OCI-LY7 (cell line): Measurements from ENCODE around the gene CEP152. TPM values are rescaled to one million over a fixed set of nuclear protein-coding genes. Genes with fewer than 3 reads are reported as not detected.

Experiments
- BruUV-seq: library from RNA; stranded (reverse); fragments of 400-500 nt; replicated peaks from 2 replicates; lab custom pipeline; 2021; lab: Mats Ljungman, UMichigan
- CTCF ChIA-PET: fragments of 300-600 bp; sonication (Branson Sonifier 250); formaldehyde crosslinking; loops from one replicate; lab custom pipeline; 2022; ENCODE audit warnings: antibody characterized with exemption; ENCODE audit not compliant: unreplicated experiment; lab: Charles Lee
- POLR2A ChIA-PET: fragments of 300-600 bp; sonication (Branson Sonifier 250); formaldehyde crosslinking; loops from one replicate; lab custom pipeline; 2022; ENCODE audit warnings: antibody characterized with exemption; lab: Charles Lee
- DNase-seq: peaks from one replicate; pipeline ENCODE4 v3.0.0-alpha.2; 2015; ENCODE audit warnings: low spot score
- H2AFZ ChIP-seq: fragments of 200-600 bp; sonication (generic), shearing (Covaris generic); 2 replicates; pipeline ENCODE4 v1.6.1; 2014; ENCODE audit warnings: mild to moderate bottlenecking, antibody characterized with exemption, low read length, moderate library complexity
- H3K27ac ChIP-seq: fragments of 200-600 bp; sonication (generic); 2 replicates; pipeline ENCODE4 v1.5.1; 2014; ENCODE audit warnings: mixed run types, low read depth, mild to moderate bottlenecking, moderate library complexity, low read length, inconsistent platforms; ENCODE audit not compliant: poor library complexity, severe bottlenecking
- H3K36me3 ChIP-seq: fragments of 200-600 bp; sonication (generic); 2 replicates; pipeline ENCODE4 v1.6.1; 2014; ENCODE audit warnings: mild to moderate bottlenecking, antibody characterized with exemption, low read length, moderate library complexity, mixed read lengths; ENCODE audit not compliant: insufficient read depth
- H3K4me1 ChIP-seq: fragments of 200-600 bp; sonication (generic); 2 replicates; pipeline ENCODE4 v1.5.1; 2014; ENCODE audit warnings: mild to moderate bottlenecking, low read length; ENCODE audit not compliant: insufficient read depth, poor library complexity, severe bottlenecking
- H3K4me2 ChIP-seq: fragments of 200-600 bp; sonication (generic); 2 replicates; pipeline ENCODE4 v1.6.1; 2014; ENCODE audit warnings: mild to moderate bottlenecking, low read length
- H3K4me3 ChIP-seq: fragments of 200-600 bp; sonication (generic); 2 replicates; pipeline ENCODE4 v1.5.1; 2014; ENCODE audit warnings: mild to moderate bottlenecking, low read depth, low read length; ENCODE audit not compliant: poor library complexity, severe bottlenecking
- H3K79me2 ChIP-seq: fragments of 200-600 bp; sonication (generic); 2 replicates; pipeline ENCODE4 v1.6.1; 2016; ENCODE audit warnings: low read depth, mild to moderate bottlenecking, low read length, moderate library complexity, mixed read lengths; ENCODE audit not compliant: insufficient read depth
- H3K9me2 ChIP-seq: fragments of 200-600 bp; sonication (generic); 2 replicates; pipeline ENCODE4 v1.6.1; 2016; ENCODE audit warnings: mild to moderate bottlenecking, low read length, mixed read lengths; ENCODE audit not compliant: insufficient read depth
- H3K9me3 ChIP-seq: fragments of 200-600 bp; sonication (generic); 2 replicates; pipeline ENCODE4 v1.6.1; 2014; ENCODE audit warnings: mild to moderate bottlenecking, mixed run types, low read length, mixed read lengths
- H4K20me1 ChIP-seq: fragments of 200-600 bp; sonication (generic); 2 replicates; pipeline ENCODE4 v1.6.1; 2014; ENCODE audit warnings: mild to moderate bottlenecking, antibody characterized with exemption, low read length, moderate library complexity, mixed read lengths; ENCODE audit not compliant: insufficient read depth
- EZH2phosphoT487 ChIP-seq: fragments of 200-600 bp; sonication (generic); IDR thresholded peaks from 2 replicates; pipeline ENCODE4 v1.6.1; 2018; ENCODE audit warnings: low read depth, borderline replicate concordance, mild to moderate bottlenecking, mixed run types, antibody characterized with exemption, low read length, moderate library complexity, mixed read lengths
- intact Hi-C: fragments of 100-400 bp; cut with micrococcal nuclease; formaldehyde crosslinking; loops from one replicate; pipeline ENCODE4 v1.10.0; 2022; ENCODE audit not compliant: unreplicated experiment
- total RNA-seq, 2 experiments: library from RNA; depleted of rRNA in 1 of 2; stranded (reverse); fragments of >200 nt in 1 of 2; shearing (Covaris generic) in 1 of 2; gene quantifications; 2 replicates each; pipeline ENCODE4 v1.2.3, GENCODE V29; 2014 to 2022
- TF ChIP-seq, protein P1 (sequence below): fragments of 200-600 bp; sonication (generic); conservative IDR thresholded peaks from 2 replicates; pipeline ENCODE4 v1.5.1; 2014; ENCODE audit warnings: mild to moderate bottlenecking, antibody characterized with exemption, low read length, moderate library complexity, mixed read lengths

Gene CEP152
- total RNA-seq, 2 experiments from 2014 or later, result 37.6 to 44.9 TPM

- Histone ChIP-seq H3K36me3 (peaks cover 88% of the 10 kb centered on the region), H3K4me1 (no peaks in the 10 kb centered on the region), H2AFZ (no peak overlapping the region), H3K4me3 (no peak overlapping the region), H3K9me2 (no peaks in the 10 kb centered on the region), H3K79me2 (no peaks in the 10 kb centered on the region), H3K9me3 (no peaks in the 10 kb centered on the region), H4K20me1 (no peaks in the 10 kb centered on the region), H3K27ac (no peak overlapping the region), H3K4me2 (no peak overlapping the region)
- no peak for TF ChIP-seq EZH2phosphoT487
- no peak for DNase-seq
- ChIA-PET CTCF (no interaction called here), POLR2A (no interaction called here)
- intact Hi-C loops, result no loop called here
- BruUV-seq, result no TSS peak
Measured at GRCh38 chr15:48781481-48782081, 29.3 kb downstream of the CEP152 start.

DNA sequence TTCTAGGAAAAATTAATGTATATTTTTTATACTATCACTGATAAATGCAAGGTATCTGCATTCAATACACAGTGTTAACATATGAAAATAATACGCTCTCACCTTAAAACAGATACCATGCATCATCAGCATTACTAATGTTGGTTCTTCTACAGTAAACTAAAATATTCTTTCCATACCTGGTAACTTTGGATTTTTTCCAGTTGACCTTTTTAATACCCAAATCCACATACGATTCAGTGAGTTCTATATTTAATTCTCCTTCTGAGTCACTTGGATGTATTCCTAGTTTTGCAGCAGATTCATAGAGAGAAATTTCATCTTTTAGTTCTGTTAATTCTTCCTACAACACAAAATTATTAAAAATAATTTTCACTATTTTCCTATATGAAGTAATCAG is 29.9 kb downstream of the CEP152 start:
- ChIA-PET CTCF (no interaction called here), POLR2A (no interaction called here)
- no peaks in the 10 kb centered on the region for H3K79me2 ChIP-seq
- no peak overlapping the region for H3K27ac ChIP-seq
- H3K4me3 ChIP-seq, result no peak overlapping the region
- no peaks in the 10 kb centered on the region for H3K4me1 ChIP-seq
- H3K4me2 ChIP-seq, result no peak overlapping the region
- no peaks in the 10 kb centered on the region for H3K9me3 ChIP-seq
- no TSS peak for BruUV-seq
- no peak overlapping the region for H2AFZ ChIP-seq
- DNase-seq, result no peak
- no peaks in the 10 kb centered on the region for H3K9me2 ChIP-seq
- TF ChIP-seq, protein P1, sequence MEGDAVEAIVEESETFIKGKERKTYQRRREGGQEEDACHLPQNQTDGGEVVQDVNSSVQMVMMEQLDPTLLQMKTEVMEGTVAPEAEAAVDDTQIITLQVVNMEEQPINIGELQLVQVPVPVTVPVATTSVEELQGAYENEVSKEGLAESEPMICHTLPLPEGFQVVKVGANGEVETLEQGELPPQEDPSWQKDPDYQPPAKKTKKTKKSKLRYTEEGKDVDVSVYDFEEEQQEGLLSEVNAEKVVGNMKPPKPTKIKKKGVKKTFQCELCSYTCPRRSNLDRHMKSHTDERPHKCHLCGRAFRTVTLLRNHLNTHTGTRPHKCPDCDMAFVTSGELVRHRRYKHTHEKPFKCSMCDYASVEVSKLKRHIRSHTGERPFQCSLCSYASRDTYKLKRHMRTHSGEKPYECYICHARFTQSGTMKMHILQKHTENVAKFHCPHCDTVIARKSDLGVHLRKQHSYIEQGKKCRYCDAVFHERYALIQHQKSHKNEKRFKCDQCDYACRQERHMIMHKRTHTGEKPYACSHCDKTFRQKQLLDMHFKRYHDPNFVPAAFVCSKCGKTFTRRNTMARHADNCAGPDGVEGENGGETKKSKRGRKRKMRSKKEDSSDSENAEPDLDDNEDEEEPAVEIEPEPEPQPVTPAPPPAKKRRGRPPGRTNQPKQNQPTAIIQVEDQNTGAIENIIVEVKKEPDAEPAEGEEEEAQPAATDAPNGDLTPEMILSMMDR, result no peak
- no peak for TF ChIP-seq EZH2phosphoT487
- no peaks in the 10 kb centered on the region for H4K20me1 ChIP-seq
- H3K36me3 ChIP-seq, result peaks cover 86% of the 10 kb centered on the region
- intact Hi-C loops, result no loop called here

GRCh38 chr15:48778331-48778730 is 32.5 kb downstream of the CEP152 start:
- Histone ChIP-seq H3K9me3 (peaks cover 9% of the 10 kb centered on the region; the same call in 1 of the 2 replicates), H3K27ac (no peak overlapping the region), H3K79me2 (no peaks in the 10 kb centered on the region), H3K4me3 (no peak overlapping the region), H3K4me1 (no peaks in the 10 kb centered on the region), H3K4me2 (no peak overlapping the region), H3K9me2 (no peaks in the 10 kb centered on the region), H2AFZ (no peak overlapping the region), H3K36me3 (peaks cover 88% of the 10 kb centered on the region), H4K20me1 (no peaks in the 10 kb centered on the region)
- TF ChIP-seq EZH2phosphoT487, result no peak
- TF ChIP-seq, protein P1, result no peak
- CTCF ChIA-PET, result no interaction called here
- intact Hi-C loops, result no loop called here
- POLR2A ChIA-PET, result interaction anchor here (0.6 kb wide), 1 partner anchor 11 kb away, joined by 4 read pairs; no protein-coding TSS in a partner anchor
- no peak for DNase-seq
- no TSS peak for BruUV-seq
